ENCODE measurements around the gene FGF8. TPM values are rescaled to one million over a fixed set of nuclear protein-coding genes. Genes with fewer than 3 reads are reported as not detected.

FGF8 gene
- total RNA-seq, 1 donor: not detected

- no peak for DNase-seq (ENCODE audit: low read depth)
- no peak overlapping the region for H3K4me3 ChIP-seq (ENCODE audit: low read depth, low read length)
- TF ChIP-seq CTCF (IDR thresholded peaks at IDR 0.05; ENCODE audit: insufficient read depth, low read length): no peak
Observed at GRCh38 chr10:101720606-101721230, 55.2 kb downstream of the FGF8 start.

Other genes with a start within 250 kb of the FGF8 start
- gene POLL, start 187.9 kb downstream of the FGF8 start, total RNA-seq (ENCODE audit: low replicate concordance): 11.1 and 16.8 TPM in 2 replicates
- gene DPCD, start 187.8 kb downstream of the FGF8 start, total RNA-seq (ENCODE audit: low replicate concordance): 46.3 and 76.9 TPM in 2 replicates
- gene FBXW4, start 80.9 kb downstream of the FGF8 start, total RNA-seq (ENCODE audit: low replicate concordance): 27.4 and 35.2 TPM in 2 replicates
- 54.4 and 70.9 TPM in 2 replicates for gene NPM3, start 7.3 kb upstream of the FGF8 start, total RNA-seq (ENCODE audit: low replicate concordance)
- gene OGA, start 42.3 kb upstream of the FGF8 start, total RNA-seq (ENCODE audit: low replicate concordance): 93.7 and 165 TPM in 2 replicates
- 0.82 and 1.2 TPM in 2 replicates for gene KCNIP2, start 67.7 kb upstream of the FGF8 start, total RNA-seq (ENCODE audit: low replicate concordance)

All from fibroblast of the aortic adventitia (primary cell).